Right cardiac atrium (tissue), 5 donors: ENCODE results near the gene HEBP1. TPM values are rescaled to one million over a fixed set of nuclear protein-coding genes. Genes with fewer than 3 reads are reported as not detected.

Experiments used
- ATAC-seq, 2 donors: fragments of 200-7000 bp; cut with Tn5 transposase; one replicate each; pipeline versions ENCODE4 v1.8.0 to v1.9.1; 2020; ENCODE audit warnings: moderate library complexity in 2 of 2, mild to moderate bottlenecking in 1 of 2
- DNase-seq, 3 donors: peaks; one replicate each; pipeline ENCODE4 v3.0.0-alpha.2; 2020
- H3K27ac ChIP-seq: one replicate; pipeline ENCODE4 v1.5.1; 2013; ENCODE audit warnings: mild to moderate bottlenecking, low read length, control low read depth, moderate library complexity
- H3K27me3 ChIP-seq: one replicate; pipeline ENCODE4 v1.6.1; 2013; ENCODE audit not compliant: control insufficient read depth, insufficient read depth
- H3K4me1 ChIP-seq: one replicate; pipeline ENCODE4 v1.6.1; 2013; ENCODE audit warnings: low read length; ENCODE audit not compliant: control insufficient read depth, insufficient read depth
- H3K4me3 ChIP-seq: one replicate; pipeline ENCODE4 v1.5.1; 2013; ENCODE audit warnings: low read length, control low read depth
- H3K9me3 ChIP-seq: one replicate; pipeline ENCODE4 v1.6.1; 2013; ENCODE audit warnings: low read length; ENCODE audit not compliant: control insufficient read depth
- WGBS: extraction: QIAGEN DNeasy Blood & Tissue Kit; methylation state at CpG from one replicate; pipeline ENCODE4 v1.1.7; 2013; 5-methylcytosine and 5-hydroxymethylcytosine counted together
- intact Hi-C, 4 donors: fragments of 100-400 bp; cut with DNase I; formaldehyde crosslinking; loops; one replicate each; pipeline versions ENCODE4 v1.11.0 to v1.14.0; 2022 to 2023
- polyA plus RNA-seq: library from polyadenylated mRNA; stranded (reverse); fragments of 200-250 nt; gene quantifications from one replicate; pipeline ENCODE4 v1.2.3, GENCODE V29; 2013
- total RNA-seq, 4 donors: library from RNA; stranded (reverse); fragmentation: NEBNext Ultra II Directional; extraction: Animal tissue kit (Norgen Biotek cat#: 25700); gene quantifications; one replicate each; pipeline ENCODE4 v1.2.1, GENCODE V29; 2021
- donor health status: healthy with polysubstance abuse.
- donor health status: DM: no; HTN: yes; CAD: no.
- donor health status: DM: no; HTN: no; CAD: no.
- donor health status: DM: no; HTN: yes; CAD: no; lungs with severe emphysema.
- donor health status: DM: yes; HTN: yes; CAD: no.

HEBP1 gene
- total and polyA plus RNA-seq, 5 donors: 54.4 to 81.0 (median 69.9) TPM

DNA sequence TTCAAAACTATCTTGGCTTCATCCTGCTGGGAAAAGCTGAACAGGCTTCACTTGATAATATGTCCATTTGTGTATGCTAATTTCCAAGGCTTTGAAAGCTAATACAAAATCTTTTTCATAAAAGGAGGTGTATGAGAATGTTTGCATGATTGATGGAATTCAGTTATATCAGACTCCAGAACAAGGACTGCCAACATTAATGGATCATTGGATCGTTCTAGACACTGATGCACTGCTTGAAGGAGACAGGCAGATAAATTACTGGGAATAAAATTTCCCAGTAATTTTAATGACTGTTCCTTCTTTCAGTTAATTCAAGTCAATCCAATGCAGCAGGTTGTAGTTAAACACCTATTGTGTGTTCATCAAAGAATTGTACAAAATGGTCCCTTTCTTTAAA lies 48.6 kb downstream of the HEBP1 start:
- DNase-seq (no peak), ATAC-seq (no peak)
- no peak overlapping the region for H3K27ac ChIP-seq
- H3K27me3 ChIP-seq: no peaks in the 10 kb centered on the region
- intact Hi-C loops: no loop called here
- no peaks in the 10 kb centered on the region for H3K9me3 ChIP-seq
- no peak overlapping the region for H3K4me3 ChIP-seq
- WGBS: 86% methylated on average over 1 of the region's 1 CpG
- no peaks in the 10 kb centered on the region for H3K4me1 ChIP-seq

DNA sequence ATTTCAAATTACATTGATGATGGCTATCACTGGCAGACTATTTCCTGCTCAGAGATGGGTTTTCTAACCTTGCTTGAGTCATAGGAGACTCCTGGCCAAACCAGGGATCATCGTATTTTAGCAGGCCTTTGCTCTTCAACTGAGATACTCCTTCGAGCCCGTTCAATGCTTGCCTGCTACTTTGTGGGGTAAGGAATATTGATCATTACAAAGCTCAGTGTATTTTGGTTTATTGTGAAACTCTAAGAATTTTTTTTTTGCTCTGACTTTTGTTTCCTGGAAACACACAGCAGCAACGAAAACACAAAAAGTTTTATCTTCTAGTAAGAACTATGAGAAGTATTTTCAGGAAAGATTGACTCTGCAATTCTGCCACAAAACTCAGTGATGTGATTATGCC lies 52.2 kb downstream of the HEBP1 start:
- Histone ChIP-seq H3K27me3 (no peaks in the 10 kb centered on the region), H3K9me3 (no peaks in the 10 kb centered on the region), H3K27ac (no peak overlapping the region), H3K4me1 (peaks cover 2% of the 10 kb centered on the region), H3K4me3 (no peak overlapping the region)
- WGBS: 73% methylated on average over 4 of the region's 4 CpGs
- intact Hi-C loops: no loop called here
- ATAC-seq: no peak
- no peak for DNase-seq

DNA sequence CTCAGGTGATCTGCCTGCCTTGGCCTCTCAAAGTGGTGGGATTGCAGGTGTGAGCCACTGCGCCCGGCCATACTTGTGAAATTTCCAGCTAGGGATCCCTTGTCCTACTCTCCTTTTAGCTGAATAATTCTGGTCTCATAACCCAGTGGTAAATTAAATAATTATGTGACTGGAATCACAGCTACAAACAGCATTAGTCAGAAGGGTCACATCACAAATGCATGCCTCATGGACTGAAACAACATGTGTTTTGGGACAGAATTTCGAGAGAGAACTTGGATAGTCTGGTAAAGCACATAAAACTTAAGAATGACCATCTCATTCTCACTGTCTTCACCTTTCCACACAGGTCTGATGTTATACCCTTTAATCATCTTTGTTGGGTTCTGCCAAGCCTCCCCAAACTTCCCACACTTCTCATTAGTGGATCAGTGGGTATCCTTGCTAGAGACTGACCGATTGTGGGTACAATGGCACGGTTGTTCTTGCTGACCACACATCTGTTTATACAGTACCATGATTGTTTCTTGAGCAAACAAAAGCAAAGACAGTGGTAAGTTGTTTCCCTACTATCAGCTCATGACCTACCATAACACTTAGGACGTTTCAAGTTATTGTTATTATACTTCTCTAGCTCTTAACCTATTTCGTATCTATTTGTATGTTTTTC lies 53.2 kb downstream of the HEBP1 start:
- DNase-seq: no peak
- no peak for ATAC-seq
- 85% methylated on average over 7 of the region's 7 CpGs for WGBS

DNA sequence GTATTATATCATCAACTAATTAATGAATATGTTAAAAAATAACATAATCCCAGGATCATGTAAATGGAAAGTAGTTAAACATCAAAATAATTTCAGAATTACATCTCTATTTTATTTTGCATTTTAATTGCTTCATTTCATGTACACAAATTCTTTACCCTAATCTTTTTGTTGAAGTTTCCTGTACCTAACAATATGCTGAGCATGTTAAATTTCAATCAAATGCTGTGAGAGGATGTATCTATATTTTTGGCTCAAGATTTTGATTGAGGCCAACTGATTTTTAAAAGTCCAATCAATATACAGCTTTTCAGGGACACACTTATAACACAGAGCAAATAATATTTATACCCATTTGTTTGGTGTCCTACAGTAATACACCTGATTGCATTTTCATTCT lies 54.5 kb downstream of the HEBP1 start:
- H3K4me1 ChIP-seq: peaks cover 2% of the 10 kb centered on the region
- no peak overlapping the region for H3K27ac ChIP-seq
- H3K9me3 ChIP-seq: no peaks in the 10 kb centered on the region
- no peak overlapping the region for H3K4me3 ChIP-seq
- intact Hi-C loops: no loop called here
- DNase-seq: no peak
- H3K27me3 ChIP-seq: no peaks in the 10 kb centered on the region
- ATAC-seq: no peak

More for the DNA sequence above, 53.2 kb downstream of the HEBP1 start:
- no peak overlapping the region for H3K4me3 ChIP-seq
- intact Hi-C loops: no loop called here
- no peaks in the 10 kb centered on the region for H3K27me3 ChIP-seq
- no peak overlapping the region for H3K27ac ChIP-seq
- H3K9me3 ChIP-seq: no peaks in the 10 kb centered on the region
- peaks cover 2% of the 10 kb centered on the region for H3K4me1 ChIP-seq

DNA sequence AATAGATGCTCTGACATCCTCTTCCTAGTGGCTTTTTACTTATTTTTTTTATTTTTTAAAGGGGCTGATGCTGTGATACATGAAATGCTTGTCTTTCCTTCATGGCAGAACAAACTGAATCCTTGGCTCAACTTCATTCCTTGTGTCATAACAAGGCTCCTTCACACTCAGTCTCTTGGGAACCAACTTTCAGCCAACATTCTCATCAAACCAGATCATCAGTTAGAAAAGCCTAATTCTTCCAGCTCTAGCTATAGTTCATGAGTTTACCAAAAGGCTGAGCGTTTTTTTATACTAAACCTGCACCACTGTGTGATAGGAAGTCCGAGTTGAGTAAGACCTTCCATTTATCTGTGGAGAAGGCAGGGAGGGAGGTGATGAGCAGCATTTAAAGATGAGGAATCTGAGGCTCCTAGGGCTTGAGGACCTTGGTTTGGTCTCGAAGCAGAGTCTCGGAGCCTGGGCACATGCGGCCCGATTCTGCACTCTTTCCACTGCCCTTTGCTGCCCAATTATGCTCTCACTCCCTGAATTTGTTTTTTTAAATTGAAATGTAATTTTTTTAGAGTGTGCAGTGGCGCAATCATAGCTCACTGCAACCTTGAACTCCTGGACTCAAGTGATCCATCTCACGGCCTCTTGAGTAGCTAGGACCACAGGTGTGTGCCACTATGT lies 56.3 kb downstream of the HEBP1 start:
- 88% methylated on average over 8 of the region's 8 CpGs for WGBS
- no peak for ATAC-seq
- Histone ChIP-seq H3K9me3 (no peaks in the 10 kb centered on the region), H3K4me1 (peaks cover 2% of the 10 kb centered on the region), H3K27me3 (no peaks in the 10 kb centered on the region), H3K4me3 (no peak overlapping the region), H3K27ac (no peak overlapping the region)
- DNase-seq: no peak
- intact Hi-C loops: no loop called here

DNA sequence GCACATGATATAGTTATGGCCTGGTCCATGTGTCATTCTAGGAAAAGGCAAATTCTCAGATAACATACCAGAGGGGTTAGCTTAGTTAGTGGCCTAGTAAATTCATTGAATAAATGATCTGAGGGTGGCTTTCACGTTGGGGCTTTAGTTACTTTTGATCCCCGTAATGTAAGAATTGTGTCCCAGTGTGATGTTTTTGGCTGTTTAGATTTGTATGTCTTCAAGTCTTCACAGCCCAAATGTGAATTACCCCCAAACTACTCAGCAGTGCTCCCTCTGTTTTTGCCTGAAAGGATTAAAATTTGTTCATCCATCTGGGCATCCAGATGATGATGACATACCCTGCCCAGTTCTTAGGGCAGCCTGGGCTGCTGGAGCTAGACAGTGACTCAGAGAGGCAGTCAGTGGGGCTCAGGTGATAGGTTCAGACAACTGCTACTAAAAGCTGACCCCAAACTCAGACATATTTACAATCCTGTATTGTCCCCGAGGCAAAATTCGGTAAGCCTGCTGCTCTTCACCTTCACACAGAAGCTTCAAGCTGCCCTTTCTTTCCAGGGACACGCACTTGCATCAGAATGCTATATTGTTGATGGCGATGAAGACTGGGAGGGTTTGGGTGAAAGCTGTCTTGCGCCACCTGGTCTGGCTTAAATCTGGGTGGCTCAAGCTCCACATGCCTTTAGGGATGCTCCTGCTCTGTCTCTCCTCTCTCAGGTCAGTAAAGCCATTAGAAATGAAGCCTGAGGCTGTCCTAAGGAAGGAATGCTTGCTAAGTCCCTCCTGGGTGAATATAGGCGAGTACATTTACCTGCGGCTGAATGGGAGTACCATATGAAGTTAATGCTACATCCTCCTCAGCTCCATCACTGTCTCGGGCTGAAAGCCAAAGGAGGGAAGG lies 58.4 kb downstream of the HEBP1 start:
- no peak overlapping the region for H3K27ac ChIP-seq
- H3K27me3 ChIP-seq: no peaks in the 10 kb centered on the region
- WGBS: 95% methylated on average over 10 of the region's 10 CpGs
- H3K9me3 ChIP-seq: no peaks in the 10 kb centered on the region
- ATAC-seq: no peak
- H3K4me3 ChIP-seq: no peak overlapping the region
- DNase-seq: no peak
- intact Hi-C loops: no loop called here
- peaks cover 2% of the 10 kb centered on the region for H3K4me1 ChIP-seq

DNA sequence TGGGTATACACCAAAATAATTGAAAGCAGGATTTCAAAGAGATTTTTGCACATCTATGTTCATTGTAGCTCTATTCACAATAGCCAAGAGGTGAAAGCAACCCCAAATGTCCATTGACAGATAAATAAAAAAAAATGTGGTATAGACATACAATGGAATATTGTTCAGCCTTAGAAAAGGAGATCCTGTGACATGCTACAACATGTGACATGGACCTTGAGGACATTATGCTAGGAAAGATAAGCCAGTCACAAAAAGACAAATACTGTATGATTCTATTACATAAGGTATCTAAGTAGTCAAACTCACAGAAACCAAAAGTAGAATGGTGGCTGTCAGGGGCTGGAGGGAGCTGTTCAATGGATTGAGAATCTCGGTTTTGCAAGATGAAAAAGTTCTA lies 60.2 kb downstream of the HEBP1 start:
- DNase-seq (no peak), ATAC-seq (no peak)
- H3K27ac ChIP-seq: no peak overlapping the region
- H3K4me1 ChIP-seq: peaks cover 2% of the 10 kb centered on the region
- intact Hi-C loops: no loop called here
- no peaks in the 10 kb centered on the region for H3K27me3 ChIP-seq
- no peak overlapping the region for H3K4me3 ChIP-seq
- H3K9me3 ChIP-seq: no peaks in the 10 kb centered on the region
- 86% methylated on average over 1 of the region's 1 CpG for WGBS

DNA sequence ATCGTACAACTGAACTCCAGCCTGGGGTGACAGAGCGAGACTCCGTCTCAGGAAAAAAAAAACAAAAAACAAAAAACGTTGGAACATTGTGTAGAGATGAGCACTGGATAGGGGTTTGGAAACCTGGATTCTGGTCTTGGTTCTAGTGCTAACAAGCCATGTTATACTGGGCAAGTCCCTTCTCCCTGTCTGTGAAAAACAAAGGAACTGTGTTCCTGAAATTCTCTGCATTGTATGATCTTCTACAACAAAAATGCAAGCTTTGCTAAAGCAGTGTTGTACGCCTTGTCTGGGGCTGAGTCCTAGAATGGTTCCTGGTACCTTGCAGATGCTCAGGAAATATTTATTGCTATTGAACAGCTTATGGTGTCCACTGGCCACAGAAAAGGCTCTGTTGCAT lies 61.5 kb downstream of the HEBP1 start:
- H3K27me3 ChIP-seq: no peaks in the 10 kb centered on the region
- H3K4me1 ChIP-seq: no peaks in the 10 kb centered on the region
- no peak overlapping the region for H3K4me3 ChIP-seq
- no peak for ATAC-seq
- H3K9me3 ChIP-seq: no peaks in the 10 kb centered on the region
- DNase-seq: no peak
- H3K27ac ChIP-seq: no peak overlapping the region
- intact Hi-C loops: no loop called here
- WGBS: 81% methylated on average over 5 of the region's 5 CpGs

DNA sequence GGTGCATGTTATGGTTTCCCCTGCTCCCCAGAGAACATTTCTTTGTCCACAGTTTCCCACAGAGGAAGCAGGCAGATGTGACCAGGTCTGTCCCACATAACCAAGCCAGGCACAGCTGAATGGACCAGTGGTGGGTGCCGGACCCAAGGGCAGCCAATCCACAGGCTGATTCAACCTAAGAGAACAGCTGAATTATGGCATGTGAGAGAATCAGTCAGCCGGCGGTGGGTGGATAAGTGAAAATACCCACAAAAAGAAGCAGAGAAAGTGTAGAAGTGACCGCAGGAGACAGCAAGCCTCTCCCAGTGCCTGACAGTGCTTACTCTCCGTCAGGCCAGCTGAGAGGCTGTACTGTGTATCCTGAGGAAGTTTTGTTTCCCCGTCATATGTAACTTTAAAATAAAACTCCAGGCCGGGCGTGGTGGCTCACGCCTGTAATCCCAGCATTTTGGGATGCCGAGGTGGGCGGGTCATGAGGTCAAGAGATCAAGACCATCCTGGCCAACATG lies 63.0 kb downstream of the HEBP1 start:
- DNase-seq (no peak), ATAC-seq (no peak)
- Histone ChIP-seq H3K27ac (no peak overlapping the region), H3K9me3 (no peaks in the 10 kb centered on the region), H3K4me1 (no peaks in the 10 kb centered on the region), H3K27me3 (no peaks in the 10 kb centered on the region), H3K4me3 (no peak overlapping the region)
- intact Hi-C loops: no loop called here
- WGBS: 96% methylated on average over 11 of the region's 11 CpGs

DNA sequence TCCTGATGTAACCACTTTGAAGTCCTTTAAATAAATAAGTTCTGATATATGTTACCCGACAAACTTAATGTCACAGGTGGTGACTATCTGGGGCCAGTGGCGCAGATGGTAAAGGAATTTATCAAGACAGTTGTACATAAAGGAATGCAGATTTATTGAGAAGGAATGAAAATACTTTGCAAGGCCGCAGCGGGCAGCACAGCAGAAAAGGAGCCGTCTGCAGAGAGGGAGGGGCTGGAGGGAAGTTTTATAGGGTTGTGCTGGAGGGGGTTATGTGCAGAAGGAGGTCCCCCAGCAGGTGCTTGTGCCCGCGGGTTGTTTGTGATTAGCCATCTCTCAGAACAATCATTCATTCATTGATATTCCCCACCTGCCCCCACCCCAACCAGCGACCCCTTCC lies 65.5 kb downstream of the HEBP1 start:
- 76% methylated on average over 8 of the region's 8 CpGs for WGBS
- no peak overlapping the region for H3K27ac ChIP-seq
- DNase-seq: no peak
- ATAC-seq: no peak
- intact Hi-C loops: no loop called here
- H3K9me3 ChIP-seq: no peaks in the 10 kb centered on the region
- no peaks in the 10 kb centered on the region for H3K4me1 ChIP-seq
- no peak overlapping the region for H3K4me3 ChIP-seq
- H3K27me3 ChIP-seq: no peaks in the 10 kb centered on the region

DNA sequence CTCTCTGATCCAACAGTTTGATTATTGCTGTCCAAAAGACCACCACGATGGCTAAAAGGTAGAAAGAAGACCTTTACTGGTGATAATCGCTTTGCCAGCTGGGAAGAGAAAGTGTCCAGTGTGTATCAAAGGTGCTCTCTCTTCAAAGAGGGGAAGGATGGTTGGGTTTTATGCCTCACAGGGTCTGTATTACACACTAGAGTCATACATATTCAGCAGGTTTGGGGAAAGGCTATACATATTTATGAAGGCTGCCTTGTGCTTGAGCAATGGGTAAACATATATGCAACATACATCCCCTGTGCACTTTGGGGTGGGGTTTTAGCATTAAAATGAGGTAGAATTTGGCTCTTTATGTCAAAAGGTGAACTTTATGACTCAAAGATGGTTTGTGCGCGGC lies 66.3 kb downstream of the HEBP1 start:
- intact Hi-C loops: no loop called here
- no peaks in the 10 kb centered on the region for H3K4me1 ChIP-seq
- no peak for DNase-seq
- no peak overlapping the region for H3K27ac ChIP-seq
- H3K9me3 ChIP-seq: no peaks in the 10 kb centered on the region
- ATAC-seq: no peak
- no peak overlapping the region for H3K4me3 ChIP-seq
- 92% methylated on average over 4 of the region's 4 CpGs for WGBS
- no peaks in the 10 kb centered on the region for H3K27me3 ChIP-seq
